Cortex of kidney (tissue), 1 donor: ENCODE measurements around the gene SMIM31.

Source experiments
- DNase-seq: peaks from one replicate; lab custom pipeline; 2025; lab: John Stamatoyannopoulos, UW

The SMIM31 gene

DNA sequence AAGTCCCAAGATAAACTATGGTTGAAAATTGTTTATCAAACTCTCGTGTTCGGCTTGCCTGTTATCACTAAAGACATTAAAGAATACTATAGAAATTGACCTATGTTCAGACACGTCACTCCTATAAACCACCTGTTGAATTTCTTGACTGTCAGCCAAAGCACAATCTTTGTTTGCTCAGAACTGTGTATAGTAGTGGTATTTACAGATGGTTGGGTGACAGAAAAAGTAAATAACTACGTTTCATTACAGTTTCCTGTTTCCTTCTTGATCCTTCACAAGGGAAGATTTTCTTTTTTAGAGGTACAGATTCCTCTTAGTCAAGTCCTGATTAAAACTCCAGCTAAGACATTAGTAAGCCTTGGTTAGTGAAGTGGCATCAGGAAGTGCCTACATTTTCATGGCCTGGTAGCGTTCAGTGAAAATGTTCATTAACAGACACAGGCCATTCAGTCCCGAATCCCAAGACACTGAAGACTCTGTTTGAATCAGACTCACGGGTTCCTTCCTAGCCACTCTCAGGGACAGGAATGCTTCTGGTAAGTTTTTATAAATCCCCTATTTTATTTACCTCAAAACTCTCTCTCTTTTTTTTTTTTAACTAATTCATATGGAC, at the start of gene SMIM31:
SMIM31 (plus strand) TSS at position 259 of the 616 bp plus-strand sequence. CDS start 16,313 bp downstream, outside the sequence.
- no peak for DNase-seq

GRCh38 chr4:164706675-164707074, 47.3 kb upstream of the SMIM31 start:
- no peak for DNase-seq

GRCh38 chr4:164716901-164717300, 37.0 kb upstream of the SMIM31 start:
- DNase-seq, result no peak

- DNase-seq, result no peak
These were observed 35.1 kb upstream of the SMIM31 start for GRCh38 chr4:164718827-164719226.

DNA sequence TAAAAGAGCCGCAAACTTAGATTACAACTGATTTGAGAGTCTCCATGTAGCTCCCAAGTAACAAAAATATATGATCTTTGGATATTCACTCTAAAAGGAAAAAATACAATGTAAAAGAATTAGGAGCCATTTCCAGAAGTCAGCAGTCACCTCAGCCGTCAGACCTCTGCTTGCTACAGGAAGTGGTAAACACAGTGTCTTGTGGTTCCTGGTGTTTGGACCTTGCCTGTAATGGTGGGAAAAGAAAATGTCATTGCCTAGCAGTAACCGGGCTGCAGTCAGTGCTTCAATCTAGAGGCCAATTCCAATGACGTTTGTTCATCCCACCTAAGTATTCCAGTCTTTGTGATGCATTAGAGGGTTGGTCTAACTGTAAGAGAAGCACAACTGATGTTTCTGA, 28.9 kb upstream of the SMIM31 start:
- no peak for DNase-seq

GRCh38 chr4:164730705-164731393, 23.1 kb upstream of the SMIM31 start:
- DNase-seq, result no peak

GRCh38 chr4:164731827-164732474, 22.0 kb upstream of the SMIM31 start:
- no peak for DNase-seq

- DNase-seq, result no peak
These were observed 19.4 kb upstream of the SMIM31 start for GRCh38 chr4:164734484-164734883.

DNA sequence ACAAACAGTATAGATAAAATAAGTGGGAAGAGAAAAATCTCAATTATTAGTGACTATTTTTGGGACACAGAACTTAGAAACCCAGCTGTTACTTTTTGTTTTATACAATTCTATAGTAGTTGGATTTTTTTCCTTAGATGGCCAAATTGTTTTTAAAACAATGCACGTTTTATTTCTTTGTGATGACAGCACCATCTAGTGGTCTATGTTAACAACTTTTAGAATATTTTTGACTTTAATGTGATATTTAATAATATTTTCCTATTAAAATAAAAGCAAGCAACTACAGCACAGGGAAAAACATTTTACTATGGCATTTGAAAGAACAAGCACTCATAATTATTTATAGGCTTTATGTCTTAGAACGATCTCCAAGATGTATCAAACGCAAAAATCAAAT, 5.6 kb upstream of the SMIM31 start:
- no peak for DNase-seq

- DNase-seq, result no peak
These were observed 1.5 kb downstream of the SMIM31 start for GRCh38 chr4:164755432-164755831.

DNA sequence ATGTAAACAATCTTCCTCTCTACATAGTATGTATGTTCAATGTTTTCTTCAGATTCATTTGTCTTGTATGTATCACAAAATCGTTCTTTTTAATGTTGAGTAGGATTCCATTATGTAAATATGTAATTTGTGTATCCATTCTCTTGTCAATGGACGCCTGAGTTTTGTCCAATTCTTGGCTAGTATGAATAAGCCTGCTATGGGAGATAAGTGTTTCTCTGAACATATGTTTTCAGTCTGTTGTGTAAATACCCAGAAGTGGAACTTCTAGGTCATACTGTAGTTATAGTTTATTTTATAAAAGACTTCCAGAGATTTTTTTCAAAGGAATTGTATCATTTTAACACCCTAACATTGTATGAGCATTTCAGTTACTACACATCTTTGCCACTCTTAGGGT, 2.8 kb downstream of the SMIM31 start:
- DNase-seq, result no peak

- DNase-seq, result no peak
These were observed 7.3 kb downstream of the SMIM31 start for GRCh38 chr4:164761241-164761640.

GRCh38 chr4:164761746-164762275, 7.9 kb downstream of the SMIM31 start:
- DNase-seq, result no peak

DNA sequence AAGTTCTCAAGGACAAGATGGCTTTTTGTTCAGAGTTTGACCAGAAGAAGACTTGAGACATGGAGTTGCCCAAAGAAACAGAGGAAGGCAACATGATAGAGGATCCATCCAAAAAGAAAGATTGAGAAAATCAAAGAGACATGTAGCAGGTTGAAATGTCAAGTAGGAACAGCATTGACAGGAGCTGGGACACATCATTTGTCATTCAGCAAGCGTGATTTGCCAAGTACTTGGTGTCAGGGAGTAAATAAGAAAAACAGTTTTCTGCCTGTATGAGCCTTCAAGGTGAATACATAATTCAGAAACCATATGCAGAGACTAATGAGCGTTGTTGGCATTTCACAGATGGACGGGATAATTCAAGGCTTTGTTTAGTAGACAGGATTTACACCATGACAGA, 11.2 kb downstream of the SMIM31 start:
- no peak for DNase-seq

GRCh38 chr4:164765833-164766232, 11.9 kb downstream of the SMIM31 start:
- DNase-seq, result no peak

GRCh38 chr4:164768516-164768915, 14.6 kb downstream of the SMIM31 start:
- DNase-seq, result no peak

- no peak for DNase-seq
These were observed 16.2 kb downstream of the SMIM31 start for GRCh38 chr4:164770010-164770724.

- DNase-seq, result no peak
These were observed 17.2 kb downstream of the SMIM31 start for GRCh38 chr4:164771088-164771487.

GRCh38 chr4:164772076-164772475, 18.1 kb downstream of the SMIM31 start:
- no peak for DNase-seq

DNA sequence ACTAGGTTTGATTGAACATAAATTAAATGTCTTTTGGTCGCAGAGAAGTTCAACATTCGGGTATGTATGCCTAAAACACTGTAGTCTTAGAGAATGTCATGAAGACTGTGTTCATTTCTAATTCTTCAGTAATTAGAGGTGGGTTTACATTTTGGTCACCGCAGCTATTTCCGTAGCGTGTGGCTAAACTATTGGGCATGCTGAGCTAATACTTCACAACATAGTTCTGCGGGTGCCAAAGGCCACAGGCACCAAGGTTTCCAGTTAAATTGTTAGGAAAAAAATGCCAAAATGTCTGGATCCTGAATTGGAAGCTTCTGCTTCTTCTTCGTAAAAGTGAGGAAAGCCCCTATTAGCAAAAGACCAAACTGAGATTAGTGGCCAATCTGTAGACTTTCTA, 25.1 kb downstream of the SMIM31 start:
- no peak for DNase-seq

DNA sequence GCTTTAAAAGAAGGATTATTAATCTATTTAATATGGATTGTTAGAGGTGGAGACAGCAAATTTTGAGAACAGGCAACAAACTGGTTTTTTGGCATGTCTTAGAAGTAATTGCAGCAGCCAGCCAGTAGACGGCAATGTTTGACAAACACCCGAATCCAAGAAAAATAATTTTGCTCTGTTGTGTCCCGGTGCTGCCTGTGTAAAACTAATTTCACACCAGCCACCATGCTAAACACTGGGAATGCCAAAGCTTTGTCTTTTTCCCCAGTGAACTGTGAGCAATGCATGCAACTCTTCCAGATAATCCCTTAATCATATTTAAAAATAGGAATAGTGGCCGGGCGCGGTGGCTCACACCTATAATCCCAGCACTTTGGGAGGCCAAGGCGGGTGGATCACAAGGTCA, 25.9 kb downstream of the SMIM31 start:
- no peak for DNase-seq

DNA sequence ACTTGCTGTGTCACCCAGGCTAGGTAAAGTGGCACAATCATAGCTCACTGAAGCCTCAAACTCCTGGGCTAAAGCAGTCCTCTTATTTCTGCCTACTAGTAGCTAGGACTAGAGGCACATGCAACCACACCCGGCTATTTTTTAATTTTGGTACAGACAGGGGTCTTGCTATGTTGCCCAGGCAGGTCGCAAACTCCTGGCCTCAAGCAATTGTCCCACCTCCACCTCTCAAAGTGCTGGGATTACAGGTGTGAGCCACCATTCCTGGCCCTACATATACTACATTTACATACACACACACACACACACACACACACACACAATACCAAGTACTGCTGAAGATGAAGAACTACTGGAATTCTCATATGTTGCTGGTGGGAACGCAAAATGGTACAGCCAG, 26.9 kb downstream of the SMIM31 start:
- DNase-seq, result no peak
